GM19468 (cell line): ENCODE results near the gene NABP1.

Experiments
- ATAC-seq: cut with Tn5 transposase; IDR thresholded peaks from one replicate; pipeline ENCODE4 v1.9.1; 2021; ENCODE audit warnings: mild to moderate bottlenecking, moderate library complexity, moderate number of reproducible peaks; ENCODE audit not compliant: unreplicated experiment; ENCODE audit errors: extremely low read depth

The NABP1 gene

GRCh38 chr2:191678437-191679100 is 633 bp downstream of the NABP1 start:
- ATAC-seq = no peak

- ATAC-seq = peak; percentile 27
Observed at GRCh38 chr2:191679818-191680600, 2.1 kb downstream of the NABP1 start.

DNA sequence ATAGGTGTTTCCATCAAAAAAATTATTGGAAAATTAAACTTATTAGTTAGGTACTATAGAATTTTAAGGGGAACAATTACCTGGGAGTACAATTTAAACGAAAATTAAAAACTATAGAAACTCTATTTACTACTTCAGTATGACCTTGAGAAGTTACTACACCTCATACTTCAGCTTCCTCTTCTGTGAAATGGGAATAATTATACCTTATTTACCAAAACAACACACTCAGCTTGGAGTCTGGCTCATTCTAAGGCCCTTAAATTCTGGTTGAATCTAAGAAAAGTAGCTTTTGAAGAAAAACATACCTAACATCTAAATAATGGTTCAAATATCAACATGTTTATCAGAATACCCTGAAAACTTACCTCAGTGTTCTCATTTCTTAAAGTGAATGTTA is 2.7 kb downstream of the NABP1 start:
- no peak for ATAC-seq

DNA sequence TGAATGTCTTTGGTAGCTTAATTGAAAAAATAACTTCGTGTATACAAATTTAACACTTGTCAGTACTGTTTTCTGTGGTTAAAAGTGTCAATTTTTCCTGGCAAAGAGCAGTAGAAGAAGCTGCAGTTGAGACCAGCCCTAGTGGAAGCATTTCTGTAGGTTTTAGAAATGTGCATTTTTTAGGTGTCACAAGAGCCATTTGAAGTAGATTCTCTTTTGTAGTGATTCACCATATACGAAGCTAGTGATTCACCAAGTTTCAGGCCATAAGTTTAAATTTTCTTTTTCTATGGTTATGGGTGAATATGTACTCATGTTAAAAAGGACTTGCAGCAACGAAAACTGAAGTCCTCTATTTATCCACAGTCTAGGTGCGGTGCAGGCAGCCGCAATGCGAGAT is 4.2 kb downstream of the NABP1 start:
- no peak for ATAC-seq

- ATAC-seq = no peak
Observed at GRCh38 chr2:191686066-191686465, 8.1 kb downstream of the NABP1 start.

DNA sequence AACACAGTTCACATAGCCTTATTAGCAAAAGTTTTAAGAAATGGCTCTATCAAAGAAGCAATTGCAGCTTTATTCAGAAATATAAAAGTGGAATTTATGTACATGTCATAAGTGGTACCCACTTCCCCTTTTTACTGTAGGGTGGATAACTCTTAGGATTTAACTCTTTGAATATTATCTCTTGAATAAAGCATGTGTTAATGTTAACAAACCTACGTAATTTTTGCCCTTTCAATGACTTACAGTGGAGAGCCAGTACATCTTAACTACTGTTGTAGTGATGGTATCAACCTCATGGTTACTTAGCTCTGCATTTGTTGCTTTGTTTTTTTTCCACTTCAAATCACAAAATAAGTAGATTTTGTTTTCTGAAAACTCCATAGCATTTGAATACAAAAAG is 8.8 kb downstream of the NABP1 start:
- no peak for ATAC-seq

DNA sequence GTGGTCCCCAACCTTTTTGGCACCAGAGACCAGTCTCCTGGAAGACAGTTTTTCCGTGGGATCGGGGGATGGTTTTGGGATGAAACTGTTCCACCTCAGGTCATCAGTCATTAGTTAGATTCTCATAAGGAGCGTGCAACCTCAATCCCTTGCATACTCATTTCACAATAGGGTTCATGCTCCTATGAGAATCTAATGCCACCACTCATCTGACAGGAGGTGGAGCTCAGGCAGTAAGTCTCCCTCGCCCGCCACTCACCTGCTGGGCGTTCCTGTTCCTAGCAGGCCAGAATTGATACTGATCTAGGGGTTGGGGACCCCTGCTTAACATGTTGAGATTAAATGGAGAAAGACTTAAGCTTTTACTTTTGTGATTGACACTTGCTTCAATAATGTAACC is 9.9 kb downstream of the NABP1 start:
- no peak for ATAC-seq

- no peak for ATAC-seq
Observed at GRCh38 chr2:191688934-191689695, 11.2 kb downstream of the NABP1 start.

DNA sequence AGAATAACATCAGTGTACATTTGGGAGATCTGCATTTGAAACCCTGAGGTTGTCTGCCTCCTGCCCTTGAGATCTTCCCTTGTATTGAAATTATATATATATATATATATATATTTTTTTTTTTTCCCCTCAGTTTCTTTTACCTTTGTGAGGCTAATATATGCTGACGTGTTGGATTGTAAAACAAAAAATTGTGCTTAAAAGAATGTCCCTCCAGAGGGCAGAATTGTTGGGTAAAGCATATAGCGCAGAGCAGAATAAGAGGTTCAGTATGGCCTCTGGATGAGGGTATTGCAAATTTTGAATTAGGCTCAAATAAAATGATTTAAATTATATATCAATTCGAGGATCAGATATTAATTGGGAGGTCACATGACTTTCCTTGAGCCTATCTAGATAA is 12.4 kb downstream of the NABP1 start:
- ATAC-seq = no peak

GRCh38 chr2:191691016-191691735 is 13.2 kb downstream of the NABP1 start:
- ATAC-seq = peak; percentile 67

- ATAC-seq = no peak
Observed at GRCh38 chr2:191691898-191692297, 14.0 kb downstream of the NABP1 start.

GRCh38 chr2:191692502-191693115 is 14.7 kb downstream of the NABP1 start:
- no peak for ATAC-seq

DNA sequence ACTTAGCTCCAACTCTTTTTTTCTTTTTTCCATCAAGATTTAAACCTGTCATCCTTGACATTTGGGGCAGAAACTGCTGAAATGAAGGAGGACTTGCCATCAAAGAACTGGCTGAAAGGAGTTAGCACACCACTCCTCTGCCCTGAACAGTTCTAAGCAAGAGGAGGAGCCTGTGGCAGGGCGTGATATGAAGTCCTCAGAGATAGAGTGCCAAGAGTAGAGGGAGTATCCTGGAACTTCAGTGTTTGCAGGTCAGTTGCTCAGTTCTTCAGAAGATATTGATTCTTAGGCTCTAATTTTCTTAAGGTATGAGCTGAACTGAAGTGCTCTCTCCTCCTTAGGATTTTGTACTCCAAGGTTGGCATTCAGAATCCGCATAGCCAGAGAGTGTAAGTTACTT is 15.2 kb downstream of the NABP1 start:
- no peak for ATAC-seq

DNA sequence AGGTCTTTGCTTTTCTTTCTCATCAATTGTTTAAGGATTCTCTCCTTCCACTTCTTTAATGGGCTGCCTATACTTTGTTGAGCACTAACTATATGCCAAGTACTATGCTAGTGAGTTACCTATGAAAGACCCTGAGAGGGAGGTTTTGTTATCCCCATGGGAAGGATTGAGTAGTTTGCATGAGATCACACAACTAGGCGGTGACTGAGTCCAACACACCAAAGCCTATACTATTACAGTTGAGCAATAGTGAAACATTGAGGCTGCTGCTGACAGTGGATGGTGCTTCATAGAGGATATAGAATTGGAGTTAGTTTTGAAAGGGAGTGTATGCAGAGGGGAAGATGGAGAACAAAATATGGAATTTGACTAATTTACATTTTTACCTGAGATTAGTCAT is 15.8 kb downstream of the NABP1 start:
- ATAC-seq = no peak

DNA sequence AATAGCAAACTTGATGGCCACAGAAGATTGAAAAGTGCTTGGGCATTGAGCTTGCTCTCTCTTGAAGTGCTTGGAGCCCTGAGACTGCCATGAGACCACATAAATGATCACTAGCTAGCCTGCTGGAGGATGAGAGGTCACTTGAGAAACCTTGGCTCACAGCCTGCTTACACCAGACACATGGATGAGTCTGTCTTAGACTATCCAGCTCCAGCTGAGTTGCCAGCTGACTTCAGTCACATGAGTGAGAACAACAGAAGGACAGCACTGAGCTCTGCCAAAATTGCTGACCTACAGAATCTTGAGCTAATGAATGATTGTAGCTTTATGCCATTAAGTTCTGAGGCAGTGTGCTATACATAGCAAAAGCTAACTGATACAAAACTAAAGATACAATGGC is 18.1 kb downstream of the NABP1 start:
- ATAC-seq = no peak

DNA sequence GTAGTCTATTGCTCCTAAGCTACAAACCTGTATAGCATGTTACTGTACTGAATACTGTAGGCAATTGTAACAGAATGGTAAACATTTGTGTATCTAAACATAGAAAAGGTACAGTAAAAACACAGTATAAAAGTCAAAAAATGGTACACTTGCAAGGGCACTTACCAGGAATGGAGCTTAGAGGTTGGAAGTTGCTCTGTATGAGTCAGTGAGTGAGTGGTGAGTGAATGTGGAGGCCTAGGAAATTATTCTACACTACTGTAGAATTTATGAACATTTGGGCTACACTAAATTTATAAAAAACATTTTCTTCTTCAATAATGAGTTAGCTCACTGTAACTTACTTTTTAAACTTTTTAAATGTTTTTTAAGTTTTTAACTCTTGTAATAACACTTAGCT is 19.0 kb downstream of the NABP1 start:
- no peak for ATAC-seq

GRCh38 chr2:191697870-191698269 is 19.9 kb downstream of the NABP1 start:
- ATAC-seq = no peak

GRCh38 chr2:191699341-191699945 is 21.5 kb downstream of the NABP1 start:
- ATAC-seq = no peak

DNA sequence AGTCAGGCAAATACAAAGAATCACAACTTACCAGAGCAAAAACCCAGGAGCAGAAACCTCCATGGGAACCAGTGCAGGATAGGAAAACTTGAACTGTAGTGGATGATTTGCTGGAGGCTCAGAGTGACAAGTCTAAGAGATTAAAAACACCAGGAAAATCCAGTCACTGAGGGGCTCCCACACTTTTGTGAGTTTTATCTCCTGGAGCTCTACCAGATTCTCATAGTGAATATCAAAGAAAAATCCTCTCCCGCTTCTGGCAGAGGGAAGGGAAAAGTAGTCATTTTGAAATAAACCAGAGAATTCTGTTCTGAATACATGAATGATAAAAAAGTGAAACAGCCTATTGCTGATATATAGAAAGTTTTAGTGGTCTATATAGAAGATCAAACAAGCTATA is 23.1 kb downstream of the NABP1 start:
- no peak for ATAC-seq

- ATAC-seq = no peak
Observed at GRCh38 chr2:191701696-191702095, 23.8 kb downstream of the NABP1 start.
